ENCODE data around the gene ABHD18.

Gene ABHD18

GRCh38 chr4:127975121-127975770, 10.0 kb downstream of the ABHD18 start:
- no peak for ATAC-seq
- TF ChIP-seq TCF4 (CRISPR knock-in tag; IDR thresholded peaks at IDR 0.05; ENCODE audit: borderline replicate concordance): no peak

DNA sequence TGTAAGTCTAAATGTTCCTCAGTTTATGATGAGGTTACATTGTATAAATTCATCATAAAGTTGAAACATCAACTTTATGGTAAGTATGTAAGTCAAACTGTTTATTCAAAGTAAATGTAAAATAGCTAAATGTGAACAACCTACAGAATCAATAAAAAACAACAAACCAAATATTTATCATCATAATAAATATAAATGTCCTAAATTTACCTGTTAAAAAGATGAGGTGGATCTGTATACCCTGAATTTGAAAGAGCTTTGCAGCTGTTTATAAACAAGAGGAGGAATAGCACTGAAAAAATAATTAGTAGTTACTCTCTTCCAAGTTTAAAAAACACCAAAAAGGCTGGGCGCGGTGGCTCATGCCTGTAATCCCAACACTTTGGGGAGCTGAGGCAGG, 13.7 kb downstream of the ABHD18 start:
- ATAC-seq: no peak
- TF ChIP-seq ZNF565 (CRISPR knock-in tag; conservative IDR thresholded peaks at IDR 0.05; ENCODE audit: low read depth): no peak
- TF ChIP-seq ZNF70 (CRISPR knock-in tag; IDR thresholded peaks at IDR 0.05): no peak
- TF ChIP-seq ZNF8 (CRISPR knock-in tag; IDR thresholded peaks at IDR 0.05): no peak
- no peak for TF ChIP-seq ARNTL (CRISPR knock-in tag; IDR thresholded peaks at IDR 0.05; ENCODE audit: borderline replicate concordance, low read depth)
- no peak for TF ChIP-seq ISL1 (CRISPR knock-in tag; IDR thresholded peaks at IDR 0.05)
- TF ChIP-seq TSHZ2 (CRISPR knock-in tag; IDR thresholded peaks at IDR 0.05): no peak
- no peak for TF ChIP-seq ZFP3 (CRISPR knock-in tag; IDR thresholded peaks at IDR 0.05)
- no peak for TF ChIP-seq TCF4 (CRISPR knock-in tag; IDR thresholded peaks at IDR 0.05; ENCODE audit: borderline replicate concordance)
- TF ChIP-seq TOX (CRISPR knock-in tag; IDR thresholded peaks at IDR 0.05; ENCODE audit: borderline replicate concordance): no peak
- TF ChIP-seq ZC3H10 (CRISPR knock-in tag; IDR thresholded peaks at IDR 0.05): no peak
- no peak for TF ChIP-seq SNAI2 (CRISPR knock-in tag; IDR thresholded peaks at IDR 0.05)
- no peak for TF ChIP-seq ZFP30 (CRISPR knock-in tag; IDR thresholded peaks at IDR 0.05)
- TF ChIP-seq OSR1 (CRISPR knock-in tag; IDR thresholded peaks at IDR 0.05): no peak
- TF ChIP-seq RARB (CRISPR knock-in tag; IDR thresholded peaks at IDR 0.05): no peak
- TF ChIP-seq, protein P1, sequence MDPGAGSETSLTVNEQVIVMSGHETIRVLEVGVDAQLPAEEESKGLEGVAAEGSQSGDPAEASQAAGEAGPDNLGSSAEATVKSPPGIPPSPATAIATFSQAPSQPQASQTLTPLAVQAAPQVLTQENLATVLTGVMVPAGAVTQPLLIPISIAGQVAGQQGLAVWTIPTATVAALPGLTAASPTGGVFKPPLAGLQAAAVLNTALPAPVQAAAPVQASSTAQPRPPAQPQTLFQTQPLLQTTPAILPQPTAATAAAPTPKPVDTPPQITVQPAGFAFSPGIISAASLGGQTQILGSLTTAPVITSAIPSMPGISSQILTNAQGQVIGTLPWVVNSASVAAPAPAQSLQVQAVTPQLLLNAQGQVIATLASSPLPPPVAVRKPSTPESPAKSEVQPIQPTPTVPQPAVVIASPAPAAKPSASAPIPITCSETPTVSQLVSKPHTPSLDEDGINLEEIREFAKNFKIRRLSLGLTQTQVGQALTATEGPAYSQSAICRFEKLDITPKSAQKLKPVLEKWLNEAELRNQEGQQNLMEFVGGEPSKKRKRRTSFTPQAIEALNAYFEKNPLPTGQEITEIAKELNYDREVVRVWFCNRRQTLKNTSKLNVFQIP (CRISPR knock-in tag; IDR thresholded peaks at IDR 0.05; ENCODE audit: borderline replicate concordance, low read depth): no peak
- no peak for TF ChIP-seq ESRRG (CRISPR knock-in tag; IDR thresholded peaks at IDR 0.05)
- no peak for TF ChIP-seq CSDC2 (CRISPR knock-in tag; IDR thresholded peaks at IDR 0.05)
- no peak for TF ChIP-seq GLIS3 (CRISPR knock-in tag; IDR thresholded peaks at IDR 0.05)
- no peak for TF ChIP-seq BACH2 (CRISPR knock-in tag; IDR thresholded peaks at IDR 0.05; ENCODE audit: borderline replicate concordance)

GRCh38 chr4:127982445-127982844, 17.2 kb downstream of the ABHD18 start:
- TF ChIP-seq ZNF8 (CRISPR knock-in tag; IDR thresholded peaks at IDR 0.05): no peak
- TF ChIP-seq ZNF70 (CRISPR knock-in tag; IDR thresholded peaks at IDR 0.05): no peak
- no peak for ATAC-seq

DNA sequence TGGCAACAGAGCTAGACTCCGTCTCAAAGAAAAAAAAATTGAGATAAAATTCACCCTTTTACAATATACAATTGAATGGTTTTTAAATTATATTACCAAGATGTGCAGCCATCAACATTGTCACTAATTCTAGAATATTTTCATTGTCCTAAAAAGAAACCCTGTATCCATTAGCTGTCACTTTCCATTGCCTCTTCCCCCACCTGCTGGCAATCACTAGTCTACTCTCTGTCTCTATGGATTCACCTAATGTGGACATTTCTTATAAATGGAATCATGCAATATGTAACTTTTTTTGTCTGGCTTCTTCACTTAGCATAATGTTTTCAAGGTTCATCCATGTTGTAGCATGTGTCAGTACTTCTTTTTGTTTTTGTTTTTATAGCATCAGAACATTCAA, 20.8 kb downstream of the ABHD18 start:
- ATAC-seq: no peak
- no peak for TF ChIP-seq CSDC2 (CRISPR knock-in tag; IDR thresholded peaks at IDR 0.05)
- TF ChIP-seq OSR1 (CRISPR knock-in tag; IDR thresholded peaks at IDR 0.05): no peak
- no peak for TF ChIP-seq ARNTL (CRISPR knock-in tag; IDR thresholded peaks at IDR 0.05; ENCODE audit: borderline replicate concordance, low read depth)
- TF ChIP-seq ISL1 (CRISPR knock-in tag; IDR thresholded peaks at IDR 0.05): no peak
- TF ChIP-seq, protein P1 (CRISPR knock-in tag; IDR thresholded peaks at IDR 0.05; ENCODE audit: borderline replicate concordance, low read depth): no peak
- no peak for TF ChIP-seq ESRRG (CRISPR knock-in tag; IDR thresholded peaks at IDR 0.05)
- no peak for TF ChIP-seq ZFP30 (CRISPR knock-in tag; IDR thresholded peaks at IDR 0.05)
- no peak for TF ChIP-seq TSHZ2 (CRISPR knock-in tag; IDR thresholded peaks at IDR 0.05)
- TF ChIP-seq ZNF8 (CRISPR knock-in tag; IDR thresholded peaks at IDR 0.05): no peak
